ENCODE results near the gene LRRC46. TPM values are rescaled to one million over a fixed set of nuclear protein-coding genes. Genes with fewer than 3 reads are reported as not detected.

The LRRC46 gene
- total RNA-seq, 6 experiments from 2014 or later = 0.41 to 1.1 (median 0.83) TPM

DNA sequence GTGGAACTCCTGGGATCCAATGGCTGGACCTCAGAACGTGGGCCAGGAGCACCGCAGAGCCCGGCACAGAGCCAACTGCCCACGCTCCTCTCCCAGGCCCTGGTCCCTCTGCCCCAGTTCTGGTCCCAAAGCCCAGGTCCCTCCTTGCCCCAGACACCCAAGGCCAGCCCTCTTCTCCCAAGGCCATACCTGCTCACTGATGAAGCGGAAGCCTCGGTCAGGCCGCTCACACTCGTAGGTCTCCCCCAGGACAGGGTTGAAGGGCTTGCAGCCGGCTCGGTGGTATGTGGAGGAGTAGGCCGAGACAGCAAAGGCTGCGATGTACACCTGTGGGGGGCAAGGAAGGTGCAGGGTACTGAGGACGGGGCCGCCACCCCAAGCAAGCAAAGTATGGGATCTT is 18.4 kb upstream of the LRRC46 start:
- H3K9me3 Mint-ChIP-seq = no peaks in the 10 kb centered on the region

DNA sequence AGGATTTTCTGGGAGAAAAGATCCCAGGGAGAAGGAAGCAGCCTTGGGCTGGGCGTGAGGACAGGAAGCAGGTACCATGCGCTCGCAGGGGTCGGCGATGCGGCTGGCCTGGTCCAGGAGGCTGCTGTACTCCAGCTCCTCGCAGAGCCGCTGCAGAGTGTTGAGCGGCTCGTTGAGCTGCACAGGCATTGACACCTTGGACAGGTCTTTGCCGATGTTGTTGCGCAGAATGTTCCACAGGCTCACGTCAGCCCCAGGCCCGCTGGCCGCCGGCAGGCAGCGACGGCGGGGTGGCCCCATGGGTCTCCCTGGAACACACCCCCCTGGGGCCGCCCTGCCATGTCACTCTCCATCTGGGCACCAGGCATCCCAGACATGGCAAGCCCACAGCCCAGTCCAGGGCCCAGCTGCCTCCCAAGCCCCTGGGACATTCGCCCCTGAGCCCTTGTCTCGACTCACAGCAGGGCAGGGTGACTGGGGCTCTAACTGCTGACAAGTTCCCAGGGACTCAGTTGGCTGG is 17.9 kb upstream of the LRRC46 start:
- TF ChIP-seq CTCF (IDR thresholded peaks at IDR 0.05) = no peak
- Mint-ChIP-seq H3K4me1 (ENCODE audit: low read depth) (peaks cover 16% of the 10 kb centered on the region), H3K4me3 (no peak overlapping the region), H3K27ac (no peak overlapping the region), H3K36me3 (ENCODE audit: low read depth) (peaks cover 9% of the 10 kb centered on the region), H3K9me3 (no peaks in the 10 kb centered on the region), H3K27me3 (ENCODE audit: insufficient read depth) (peaks cover 4% of the 10 kb centered on the region)
- DNase-seq = no peak

More for the DNA sequence above, 18.4 kb upstream of the LRRC46 start:
- peaks cover 9% of the 10 kb centered on the region for H3K36me3 Mint-ChIP-seq (ENCODE audit: low read depth)
- H3K27me3 Mint-ChIP-seq (ENCODE audit: insufficient read depth) = peaks cover 4% of the 10 kb centered on the region
- H3K4me1 Mint-ChIP-seq (ENCODE audit: low read depth) = peaks cover 16% of the 10 kb centered on the region
- no peak for TF ChIP-seq CTCF (IDR thresholded peaks at IDR 0.05)
- no peak overlapping the region for H3K27ac Mint-ChIP-seq
- DNase-seq = no peak
- no peak overlapping the region for H3K4me3 Mint-ChIP-seq

GRCh38 chr17:47815106-47815918 is 16.2 kb upstream of the LRRC46 start:
- Mint-ChIP-seq H3K36me3 (ENCODE audit: low read depth) (peaks cover 9% of the 10 kb centered on the region), H3K27ac (no peak overlapping the region), H3K4me3 (no peak overlapping the region), H3K4me1 (ENCODE audit: low read depth) (peaks cover 10% of the 10 kb centered on the region), H3K9me3 (no peaks in the 10 kb centered on the region), H3K27me3 (ENCODE audit: insufficient read depth) (peaks cover 4% of the 10 kb centered on the region)
- no peak for TF ChIP-seq CTCF (IDR thresholded peaks at IDR 0.05)
- DNase-seq = no peak

DNA sequence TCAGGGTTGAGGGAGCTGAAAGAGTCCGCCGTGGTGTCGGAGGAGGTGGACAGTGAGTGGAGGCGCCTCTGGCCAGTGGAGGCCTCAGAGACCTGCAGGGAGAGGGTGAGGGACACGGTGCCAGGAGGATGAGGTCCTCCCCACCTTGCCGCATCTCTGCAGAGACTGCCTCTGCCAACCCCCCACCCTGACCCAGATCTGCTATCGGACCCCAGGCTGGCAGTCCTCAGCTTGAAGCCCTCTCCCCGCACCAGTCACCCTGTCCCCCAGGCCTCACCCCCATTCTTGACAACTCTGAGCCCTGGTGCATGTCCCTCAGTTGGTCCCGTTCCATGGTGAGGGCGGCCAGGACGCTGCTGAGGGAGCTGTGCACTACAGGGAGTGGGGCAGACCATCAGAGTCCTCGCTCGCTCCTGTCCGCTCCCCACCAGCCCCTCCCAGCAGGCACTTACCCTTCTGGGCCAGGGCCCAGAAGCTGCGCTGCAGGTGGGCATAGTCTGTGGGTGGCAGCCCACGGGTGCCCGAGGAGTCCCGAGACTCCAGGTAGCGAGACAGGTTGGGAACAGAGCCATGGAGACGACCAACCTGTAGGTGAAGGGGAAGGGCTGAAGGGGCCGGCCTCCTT is 15.2 kb upstream of the LRRC46 start:
- Mint-ChIP-seq H3K4me1 (ENCODE audit: low read depth) (peaks cover 10% of the 10 kb centered on the region), H3K27ac (no peak overlapping the region), H3K4me3 (no peak overlapping the region), H3K36me3 (ENCODE audit: low read depth) (peaks cover 9% of the 10 kb centered on the region), H3K9me3 (no peaks in the 10 kb centered on the region), H3K27me3 (ENCODE audit: insufficient read depth) (peaks cover 1% of the 10 kb centered on the region)
- TF ChIP-seq CTCF (IDR thresholded peaks at IDR 0.05) = no peak
- no peak for DNase-seq

- H3K4me3 Mint-ChIP-seq = no peak overlapping the region
- H3K36me3 Mint-ChIP-seq (ENCODE audit: low read depth) = peaks cover 9% of the 10 kb centered on the region
- no peak for TF ChIP-seq CTCF (IDR thresholded peaks at IDR 0.05)
- peaks cover 1% of the 10 kb centered on the region for H3K27me3 Mint-ChIP-seq (ENCODE audit: insufficient read depth)
- no peaks in the 10 kb centered on the region for H3K9me3 Mint-ChIP-seq
- no peak overlapping the region for H3K27ac Mint-ChIP-seq
- H3K4me1 Mint-ChIP-seq (ENCODE audit: low read depth) = peaks cover 18% of the 10 kb centered on the region
- DNase-seq = no peak
Observed at GRCh38 chr17:47816947-47817346, 14.5 kb upstream of the LRRC46 start.

All from HFFc6 (cell line).